ENCODE results near the gene ATP8A2. TPM values are rescaled to one million over a fixed set of nuclear protein-coding genes. Genes with fewer than 3 reads are reported as not detected.

The ATP8A2 gene
- total and polyA plus RNA-seq, 10 of the 15 experiments (the other 5 are each of a cell fraction or from before 2014, with no cell fraction given): 0.01 to 0.04 (median 0.04) TPM; not detected in 7

- no peak for TF ChIP-seq REST (IDR thresholded peaks at IDR 0.05; ENCODE audit: low read depth, low read length)
- no peak for TF ChIP-seq SMAD1 (IDR thresholded peaks at IDR 0.05; ENCODE audit: low read depth, partially characterized antibody)
- TF ChIP-seq BCLAF1 (IDR thresholded peaks at IDR 0.05): no peak
Observed at GRCh38 chr13:25409938-25410337, 38.2 kb downstream of the ATP8A2 start (continued).

GRCh38 chr13:25415241-25415640 is 43.5 kb downstream of the ATP8A2 start:
- ChIA-PET POLR2A (no interaction called here), CTCF (no interaction called here), SMC1A (ENCODE audit: uncharacterized antibody, unreplicated experiment) (no interaction called here), RAD21 (ENCODE audit: unreplicated experiment) (no interaction called here)
- no peak for ATAC-seq
- H3K9me3 ChIP-seq (replicated peaks; ENCODE audit: control insufficient read depth, insufficient read depth, low read length): no peaks in the 10 kb centered on the region; the same call in 2 of the 3 replicates
- H3K27ac ChIP-seq (ENCODE audit: control insufficient read depth, insufficient read depth): no peak overlapping the region
- no peak overlapping the region for H2AFZ ChIP-seq (ENCODE audit: control insufficient read depth, low read depth, low read length)
- FAIRE-seq: no peak
- DNase-seq (ENCODE audit: low read depth, low spot score): no peak
- WGBS (ENCODE audit: insufficient coverage, insufficient replicate concordance, low lambda C conversion rate, missing lambda C conversion rate): 50% methylated on average over 1 of the region's 1 CpG
- no TSS peak for BruUV-seq (replicated peaks)
- H4K20me1 ChIP-seq (ENCODE audit: control insufficient read depth, insufficient read depth): no peaks in the 10 kb centered on the region
- in situ Hi-C loops (cut with MboI): no loop called here
- H3K4me3 ChIP-seq: no peak overlapping the region
- H3K9ac ChIP-seq (ENCODE audit: control insufficient read depth, insufficient read depth, low read length): no peak overlapping the region
- H3K4me2 ChIP-seq (ENCODE audit: control insufficient read depth, insufficient read depth): no peak overlapping the region
- no peaks in the 10 kb centered on the region for H3K4me1 ChIP-seq (ENCODE audit: control insufficient read depth, insufficient read depth, low read length)
- no peaks in the 10 kb centered on the region for H3K36me3 ChIP-seq (ENCODE audit: control insufficient read depth in 2 of 2, insufficient read depth in 2 of 2, low read length in 1 of 2)
- intact Hi-C loops (cut with micrococcal nuclease; ENCODE audit: unreplicated experiment): no loop called here
- no peaks in the 10 kb centered on the region for H3K27me3 ChIP-seq (replicated peaks in 1 of 2; ENCODE audit: control insufficient read depth in 2 of 2, insufficient read depth in 2 of 2, low read length in 1 of 2)
- no peaks in the 10 kb centered on the region for H3K79me2 ChIP-seq (ENCODE audit: control insufficient read depth, insufficient read depth, low read length)
- TF ChIP-seq IRF3 (IDR thresholded peaks at IDR 0.05) (no peak), MYB (IDR thresholded peaks at IDR 0.05; ENCODE audit: borderline replicate concordance, low read depth, low read length) (no peak), BCLAF1 (IDR thresholded peaks at IDR 0.05) (no peak), PAX8 (IDR thresholded peaks at IDR 0.05) (no peak), CREB1 (IDR thresholded peaks at IDR 0.05; ENCODE audit: low read depth) (no peak), RUNX3 (IDR thresholded peaks at IDR 0.05; ENCODE audit: low read length) (no peak), MYC (IDR thresholded peaks at IDR 0.05; ENCODE audit: insufficient read depth, insufficient read length, insufficient replicate concordance, low read length, severe bottlenecking) (no peak)

All from GM12878 (cell line).